OCI-LY3 (cell line): ENCODE measurements around the gene MPND.
"Not testable (repeated sequence)": the region's sequence is repeated elsewhere in the genome, so short reads cannot be mapped to it uniquely, and the experiment has no call there.

Experiments
- H2AFZ ChIP-seq: fragments of 200-600, 300-600 bp; shearing (Covaris generic); 2 replicates; pipeline ENCODE4 v1.6.0; 2014; ENCODE audit warnings: antibody characterized with exemption, low read depth, low read length
- H3K27ac ChIP-seq: fragments of 200-600, 300-600 bp; sonication (generic); 2 replicates; pipeline ENCODE4 v1.5.1; 2014; ENCODE audit warnings: mild to moderate bottlenecking, low read length, moderate library complexity, mixed read lengths
- H3K27me3 ChIP-seq: fragments of 200-600, 300-600 bp; sonication (generic); 2 replicates; pipeline ENCODE4 v1.6.1; 2014; ENCODE audit warnings: low read depth, low read length, mixed read lengths
- H3K36me3 ChIP-seq: fragments of 200-600, 300-600 bp; sonication (generic); replicated peaks from 2 replicates; pipeline ENCODE3; 2014; ENCODE audit warnings: low read depth, low read length, mixed read lengths
- H3K4me1 ChIP-seq: fragments of 300-600, 200-600 bp; sonication (generic); 2 replicates; pipeline ENCODE4 v1.6.1; 2014; ENCODE audit warnings: low read length, mixed read lengths
- H3K4me2 ChIP-seq: fragments of 200-600, 300-600 bp; sonication (generic); 2 replicates; pipeline ENCODE4 v1.6.1; 2014; ENCODE audit warnings: low read length, mixed read lengths
- H3K4me3 ChIP-seq: fragments of 300-600, 200-600 bp; sonication (generic); 2 replicates; pipeline ENCODE4 v1.5.1; 2014; ENCODE audit warnings: antibody characterized with exemption, mild to moderate bottlenecking, low read length, moderate library complexity
- H3K79me2 ChIP-seq: fragments of 300-600, 200-600 bp; shearing (Covaris generic); 2 replicates; pipeline ENCODE4 v1.6.1; 2014; ENCODE audit warnings: mild to moderate bottlenecking, low read length, mixed read lengths
- H3K9ac ChIP-seq: fragments of 300-600, 200-600 bp; shearing (Covaris generic); 2 replicates; pipeline ENCODE4 v1.6.0; 2014; ENCODE audit warnings: mild to moderate bottlenecking, low read length, moderate library complexity
- H3K9me3 ChIP-seq: fragments of 200-600, 300-600 bp; shearing (Covaris generic); 2 replicates; pipeline ENCODE4 v1.6.1; 2014; ENCODE audit warnings: low read length, mixed read lengths; ENCODE audit not compliant: insufficient read depth
- H4K20me1 ChIP-seq: fragments of 200-600, 300-600 bp; sonication (generic); 2 replicates; pipeline ENCODE4 v1.6.1; 2016; ENCODE audit warnings: low read length, mixed read lengths; ENCODE audit not compliant: insufficient read depth
- EZH2phosphoT487 ChIP-seq: fragments of 200-600 bp; shearing (Covaris generic); IDR thresholded peaks from 2 replicates; pipeline ENCODE4 v1.6.1; 2018; ENCODE audit warnings: antibody characterized with exemption, mixed run types, low read depth
- TF ChIP-seq, protein P1 (sequence below): fragments of 200-600, 300-600 bp; sonication (generic); IDR thresholded peaks from 2 replicates; pipeline ENCODE4 v1.5.1; 2014; ENCODE audit warnings: antibody characterized with exemption, low read length, low read depth

Gene MPND

DNA sequence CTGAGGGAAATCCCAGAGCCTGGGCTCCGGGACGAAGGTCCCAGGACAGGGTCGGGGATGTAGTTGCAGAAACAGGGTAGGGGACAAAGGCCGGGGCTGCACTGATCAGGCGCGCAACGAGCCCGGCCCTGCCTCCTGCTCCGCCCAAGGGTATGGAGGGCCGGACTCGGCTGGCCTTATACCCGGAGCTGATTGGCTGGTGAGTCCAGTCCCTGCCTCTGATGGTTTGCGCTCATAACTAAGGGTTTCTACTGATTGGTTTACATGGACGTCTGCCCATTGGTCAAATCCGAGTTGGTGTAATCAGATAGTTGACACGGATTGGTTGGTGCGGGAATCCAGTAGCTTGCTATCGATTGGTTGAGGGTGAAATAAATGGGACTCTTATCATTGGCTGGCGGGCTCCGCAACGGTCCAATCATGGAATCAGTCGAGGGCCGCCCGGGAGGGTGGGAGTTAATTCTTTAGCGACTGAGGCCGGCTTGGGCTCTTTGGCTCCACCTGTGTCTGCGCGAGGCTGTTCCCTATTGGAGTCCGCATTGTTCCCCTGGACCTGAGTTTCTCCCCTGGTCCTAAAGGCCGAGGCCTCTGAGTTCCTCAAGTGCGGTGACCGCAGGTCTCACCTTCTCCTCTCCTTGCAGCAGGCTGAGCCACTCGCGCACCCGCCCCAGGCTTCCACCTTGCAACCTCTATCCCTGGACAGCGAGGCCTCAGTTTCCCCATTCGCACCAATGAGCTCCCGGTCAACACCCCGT lies 570 bp upstream of the MPND start:
- Histone ChIP-seq H3K9ac (peak overlapping the region; percentile 84), H3K4me1 (peaks cover 17% of the 10 kb centered on the region), H3K27ac (peak overlapping the region; percentile 72), H3K4me3 (peak overlapping the region; percentile 85), H2AFZ (peak overlapping the region; percentile 91), H3K9me3 (no peaks in the 10 kb centered on the region), H3K27me3 (no peaks in the 10 kb centered on the region), H3K4me2 (peak overlapping the region; percentile 80), H3K79me2 (peaks cover 6% of the 10 kb centered on the region; the same call in 1 of the 2 replicates), H4K20me1 (no peaks in the 10 kb centered on the region), H3K36me3 (no peaks in the 10 kb centered on the region)
- TF ChIP-seq, protein P1, sequence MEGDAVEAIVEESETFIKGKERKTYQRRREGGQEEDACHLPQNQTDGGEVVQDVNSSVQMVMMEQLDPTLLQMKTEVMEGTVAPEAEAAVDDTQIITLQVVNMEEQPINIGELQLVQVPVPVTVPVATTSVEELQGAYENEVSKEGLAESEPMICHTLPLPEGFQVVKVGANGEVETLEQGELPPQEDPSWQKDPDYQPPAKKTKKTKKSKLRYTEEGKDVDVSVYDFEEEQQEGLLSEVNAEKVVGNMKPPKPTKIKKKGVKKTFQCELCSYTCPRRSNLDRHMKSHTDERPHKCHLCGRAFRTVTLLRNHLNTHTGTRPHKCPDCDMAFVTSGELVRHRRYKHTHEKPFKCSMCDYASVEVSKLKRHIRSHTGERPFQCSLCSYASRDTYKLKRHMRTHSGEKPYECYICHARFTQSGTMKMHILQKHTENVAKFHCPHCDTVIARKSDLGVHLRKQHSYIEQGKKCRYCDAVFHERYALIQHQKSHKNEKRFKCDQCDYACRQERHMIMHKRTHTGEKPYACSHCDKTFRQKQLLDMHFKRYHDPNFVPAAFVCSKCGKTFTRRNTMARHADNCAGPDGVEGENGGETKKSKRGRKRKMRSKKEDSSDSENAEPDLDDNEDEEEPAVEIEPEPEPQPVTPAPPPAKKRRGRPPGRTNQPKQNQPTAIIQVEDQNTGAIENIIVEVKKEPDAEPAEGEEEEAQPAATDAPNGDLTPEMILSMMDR = peak; percentile 25
- TF ChIP-seq EZH2phosphoT487 = no peak

DNA sequence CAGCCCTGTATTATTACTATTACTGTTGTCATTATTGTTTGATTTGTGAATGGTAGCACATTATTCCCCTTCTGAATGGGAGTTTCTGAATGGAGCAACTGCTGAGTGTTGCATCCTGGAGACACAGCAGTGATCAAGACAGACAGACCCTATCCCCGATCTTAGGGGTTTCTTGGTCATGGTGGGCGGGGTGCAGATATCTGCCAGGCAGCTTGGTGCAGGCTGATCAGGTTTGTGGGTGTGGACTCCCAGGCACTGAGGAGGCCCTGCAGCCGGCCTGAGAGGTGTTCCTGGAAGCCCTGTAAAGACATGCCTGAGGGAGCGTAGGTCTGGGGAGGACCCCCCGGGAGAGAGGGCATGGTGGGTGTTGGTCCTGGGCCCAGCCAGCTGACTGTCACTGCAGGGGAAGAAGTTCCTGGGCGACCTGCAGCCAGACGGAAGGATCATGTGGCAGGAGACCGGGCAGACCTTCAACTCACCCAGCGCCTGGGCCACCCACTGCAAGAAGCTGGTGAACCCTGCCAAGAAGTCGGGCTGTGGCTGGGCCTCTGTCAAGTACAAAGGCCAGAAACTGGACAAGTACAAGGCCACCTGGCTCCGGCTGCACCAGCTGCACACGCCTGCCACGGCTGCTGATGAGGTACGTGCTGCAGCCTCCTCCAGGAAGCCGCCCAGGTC lies 2.1 kb downstream of the MPND start:
- no peak overlapping the region for H2AFZ ChIP-seq
- TF ChIP-seq, protein P1 = no peak
- H3K36me3 ChIP-seq = peaks cover 3% of the 10 kb centered on the region
- no peak overlapping the region for H3K4me3 ChIP-seq
- H3K9me3 ChIP-seq = no peaks in the 10 kb centered on the region
- H3K27me3 ChIP-seq = no peaks in the 10 kb centered on the region
- H3K27ac ChIP-seq = no peak overlapping the region
- H3K9ac ChIP-seq = no peak overlapping the region
- H3K4me2 ChIP-seq = no peak overlapping the region
- H3K4me1 ChIP-seq = peaks cover 5% of the 10 kb centered on the region
- no peaks in the 10 kb centered on the region for H4K20me1 ChIP-seq
- peaks cover 6% of the 10 kb centered on the region; the same call in 1 of the 2 replicates for H3K79me2 ChIP-seq

DNA sequence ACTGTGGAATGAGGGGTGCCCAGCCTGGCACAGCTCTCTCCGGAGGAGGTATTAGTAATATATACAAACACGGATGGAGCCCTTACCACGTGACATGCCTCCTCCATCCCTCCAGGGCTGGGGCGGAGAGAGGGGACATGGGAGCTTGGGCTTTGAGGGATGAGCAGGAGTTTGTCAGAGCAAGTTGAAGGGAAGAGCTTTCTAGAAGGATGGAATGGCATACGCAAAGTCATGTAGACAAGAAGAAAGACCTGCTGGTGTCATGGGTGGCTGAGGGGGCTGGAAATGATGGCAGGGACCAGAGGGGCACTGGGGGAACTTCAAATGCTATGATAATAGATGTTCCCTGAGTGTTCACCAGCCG lies 2.6 kb downstream of the MPND start:
- no peak overlapping the region for H3K4me3 ChIP-seq
- H3K4me1 ChIP-seq = peaks cover 5% of the 10 kb centered on the region
- no peak overlapping the region for H2AFZ ChIP-seq
- peaks cover 6% of the 10 kb centered on the region; the same call in 1 of the 2 replicates for H3K79me2 ChIP-seq
- H3K36me3 ChIP-seq = peaks cover 3% of the 10 kb centered on the region
- H3K27me3 ChIP-seq = no peaks in the 10 kb centered on the region
- no peak overlapping the region for H3K27ac ChIP-seq
- H3K4me2 ChIP-seq = no peak overlapping the region
- no peaks in the 10 kb centered on the region for H3K9me3 ChIP-seq
- no peaks in the 10 kb centered on the region for H4K20me1 ChIP-seq
- TF ChIP-seq EZH2phosphoT487 = no peak
- TF ChIP-seq, protein P1 = no peak
- no peak overlapping the region for H3K9ac ChIP-seq

DNA sequence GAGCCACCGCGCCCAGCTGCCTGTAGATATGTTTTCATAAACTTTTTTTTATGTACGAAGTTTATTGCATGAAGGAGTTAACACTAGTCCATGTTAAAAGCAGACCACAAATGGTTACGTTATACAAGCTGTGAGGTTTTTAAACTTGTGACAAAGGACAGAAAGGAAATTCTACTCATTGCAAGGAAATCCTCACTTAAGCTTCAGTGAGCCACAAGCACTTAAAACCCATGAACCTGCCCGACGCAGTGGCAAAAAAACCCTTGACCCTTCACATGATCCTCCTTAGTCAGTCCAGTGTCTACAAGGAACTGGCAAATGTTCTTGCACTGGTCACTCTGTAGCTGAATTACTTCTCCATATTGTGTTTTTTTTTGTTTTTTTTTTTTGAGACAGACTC lies 4.2 kb downstream of the MPND start:
- TF ChIP-seq EZH2phosphoT487 = no peak
- TF ChIP-seq, protein P1 = no peak
- Histone ChIP-seq H3K27me3 (no peaks in the 10 kb centered on the region), H3K9ac (no peak overlapping the region), H4K20me1 (no peaks in the 10 kb centered on the region), H3K9me3 (no peaks in the 10 kb centered on the region), H3K36me3 (peaks cover 3% of the 10 kb centered on the region), H3K4me2 (no peak overlapping the region), H3K4me3 (no peak overlapping the region), H3K27ac (no peak overlapping the region), H3K79me2 (peaks cover 6% of the 10 kb centered on the region; the same call in 1 of the 2 replicates), H3K4me1 (peaks cover 5% of the 10 kb centered on the region), H2AFZ (no peak overlapping the region)

DNA sequence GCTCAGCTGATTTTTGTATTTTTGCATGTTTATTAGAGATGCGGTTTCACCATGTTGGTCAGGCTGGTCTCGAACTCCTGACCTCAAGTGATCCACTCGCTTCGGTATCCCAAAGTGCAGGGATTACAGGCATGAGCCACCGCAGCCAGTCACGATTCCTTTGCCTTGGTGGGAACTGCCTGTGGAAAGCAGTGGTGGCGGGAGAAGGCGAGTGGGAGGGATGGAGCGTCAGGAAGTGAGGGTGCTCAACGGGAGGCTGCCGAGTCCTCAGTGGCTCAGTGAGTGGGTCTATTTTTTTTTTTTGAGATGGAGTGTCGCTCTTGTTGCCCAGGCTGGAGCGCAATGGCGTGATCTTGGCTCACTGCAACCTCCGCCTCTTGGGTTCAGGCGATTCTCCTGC lies 5.9 kb downstream of the MPND start:
- H3K4me2 ChIP-seq, H3K27me3 ChIP-seq, H3K79me2 ChIP-seq, H2AFZ ChIP-seq, H3K9ac ChIP-seq, H3K4me3 ChIP-seq, H3K27ac ChIP-seq, H3K4me1 ChIP-seq, H3K36me3 ChIP-seq, H4K20me1 ChIP-seq, H3K9me3 ChIP-seq: not testable (repeated sequence)
